GM21360 (cell line): ENCODE measurements around the gene DAAM2.

ENCODE experiments used
- ATAC-seq: cut with Tn5 transposase; IDR thresholded peaks from one replicate; pipeline ENCODE4 v1.9.1; 2021; ENCODE audit warnings: mild to moderate bottlenecking, moderate library complexity; ENCODE audit not compliant: unreplicated experiment

Gene DAAM2

DNA sequence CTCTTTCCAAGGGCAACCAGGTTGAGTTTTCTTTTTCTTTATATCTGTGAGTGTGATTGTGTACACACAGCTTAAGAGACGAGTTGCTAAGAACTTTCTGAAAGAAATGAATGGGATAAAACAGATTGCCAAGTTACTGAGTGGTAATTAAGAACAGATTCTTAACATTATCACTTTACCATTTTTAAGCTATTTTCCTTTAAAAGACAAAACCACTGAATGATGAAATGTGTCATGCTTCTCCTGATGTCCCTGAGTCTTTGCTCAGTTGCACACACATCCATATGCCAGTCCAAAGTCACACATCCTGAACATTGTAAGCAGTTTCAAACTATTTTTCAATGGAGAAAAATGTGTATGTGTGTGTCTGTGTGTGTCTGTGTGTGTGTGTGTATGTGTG lies 5.5 kb upstream of the DAAM2 start:
- ATAC-seq, result no peak

- no peak for ATAC-seq
Observed at GRCh38 chr6:39787322-39787721, 4.9 kb upstream of the DAAM2 start.

DNA sequence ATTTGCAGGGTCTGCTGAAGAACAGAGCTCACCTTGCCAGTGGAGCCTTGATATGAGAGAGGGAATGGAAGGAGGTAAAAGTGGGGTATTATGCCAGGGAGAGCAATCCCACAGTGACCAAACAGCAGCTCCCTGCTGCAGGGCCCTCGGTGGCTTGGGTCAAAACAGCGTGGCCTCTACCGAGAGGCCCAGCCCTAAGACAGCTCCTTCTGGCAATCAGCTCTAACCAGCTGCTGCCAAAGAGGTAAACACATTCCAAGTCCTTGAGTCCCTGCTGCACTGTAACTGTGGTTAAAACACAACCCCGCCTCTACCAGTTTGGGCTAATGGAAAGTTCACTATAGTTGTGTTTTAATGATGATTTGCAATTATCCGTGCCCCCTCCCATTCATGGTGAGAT lies 1.4 kb upstream of the DAAM2 start:
- no peak for ATAC-seq

DNA sequence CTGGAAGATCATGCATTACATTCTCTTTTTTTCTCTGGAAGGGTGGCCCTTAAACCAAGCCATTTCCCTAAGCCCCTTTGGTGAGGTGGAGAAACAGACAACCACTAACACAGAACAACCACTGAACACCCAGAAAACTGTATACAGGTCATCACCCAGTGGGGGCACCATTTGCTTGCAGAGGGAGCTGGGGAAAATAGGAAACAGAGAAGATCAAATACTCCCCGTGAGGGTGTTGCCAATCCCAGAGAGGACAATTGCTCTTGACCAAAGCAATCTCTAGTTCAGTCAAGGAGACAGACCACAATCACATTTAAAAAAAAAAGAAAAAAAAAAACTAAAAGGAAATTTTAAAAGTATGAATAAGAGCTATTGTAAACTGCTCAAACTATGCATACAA lies 865 bp upstream of the DAAM2 start:
- ATAC-seq, result no peak

- ATAC-seq, result no peak
Observed at GRCh38 chr6:39792540-39793450, 619 bp downstream of the DAAM2 start.

- ATAC-seq, result no peak
Observed at GRCh38 chr6:39793516-39793915, 1.3 kb downstream of the DAAM2 start.

GRCh38 chr6:39794231-39794630 lies 2.1 kb downstream of the DAAM2 start:
- no peak for ATAC-seq

GRCh38 chr6:39797751-39798150 lies 5.6 kb downstream of the DAAM2 start:
- no peak for ATAC-seq

GRCh38 chr6:39800034-39801032 lies 8.2 kb downstream of the DAAM2 start:
- ATAC-seq, result no peak

DNA sequence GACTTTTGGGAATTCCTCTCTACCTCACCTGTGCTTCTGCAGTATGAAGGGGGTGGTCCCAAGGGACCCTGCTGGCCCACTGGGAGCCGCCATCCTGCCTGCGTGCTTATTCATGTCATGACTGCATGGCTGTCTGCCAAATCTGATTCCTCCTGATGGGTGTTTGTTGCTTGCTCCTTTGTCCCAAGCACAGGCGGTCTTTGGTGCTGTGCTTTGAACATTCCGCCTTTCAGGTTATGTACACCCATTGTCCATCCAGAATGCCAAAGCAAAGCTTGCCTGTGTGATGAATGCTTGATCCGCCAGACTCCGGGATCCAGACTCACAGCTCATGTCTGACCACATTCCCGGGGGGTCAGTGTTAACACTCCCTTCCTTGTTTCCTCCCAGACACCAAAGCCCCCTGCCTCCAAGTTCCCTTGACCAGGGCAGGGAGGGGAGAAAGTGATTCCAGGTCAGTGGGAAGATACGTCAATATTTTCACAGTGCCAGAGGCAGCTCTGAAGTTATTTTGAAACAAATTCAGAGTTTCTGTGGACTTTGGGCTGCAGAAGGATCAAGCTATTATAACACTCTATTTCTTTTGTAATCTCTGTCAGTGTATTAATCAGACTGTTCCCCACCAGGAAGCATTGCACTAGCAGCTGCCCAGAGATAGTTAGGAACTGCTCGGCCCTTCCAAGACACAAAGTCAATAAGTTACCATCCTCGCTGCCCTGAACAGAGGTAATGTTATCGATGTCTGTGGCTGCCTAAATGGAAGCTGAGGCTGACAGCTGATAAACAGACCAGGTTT lies 9.5 kb downstream of the DAAM2 start:
- no peak for ATAC-seq

- ATAC-seq, result no peak
Observed at GRCh38 chr6:39803872-39804271, 11.7 kb downstream of the DAAM2 start.

GRCh38 chr6:39804466-39805065 lies 12.4 kb downstream of the DAAM2 start:
- ATAC-seq, result no peak

DNA sequence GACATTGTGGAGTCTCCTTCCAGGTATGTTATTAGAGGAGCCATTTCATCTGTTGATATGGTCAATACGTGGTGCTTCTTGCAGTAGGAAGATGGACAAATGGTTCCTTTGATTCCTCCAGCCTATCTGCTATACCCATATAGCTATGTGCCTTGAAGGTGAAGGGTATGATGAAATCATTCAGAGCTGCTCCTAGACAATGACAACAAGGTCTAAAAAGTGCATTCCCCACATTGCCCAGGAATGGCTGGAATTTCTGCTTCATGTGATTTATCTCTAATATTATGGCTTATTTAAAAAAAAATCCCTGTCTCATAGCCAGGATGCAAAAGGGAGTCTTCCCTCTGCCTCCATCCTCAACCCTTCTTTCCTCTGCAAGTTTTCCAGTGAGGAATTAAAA lies 14.1 kb downstream of the DAAM2 start:
- no peak for ATAC-seq

DNA sequence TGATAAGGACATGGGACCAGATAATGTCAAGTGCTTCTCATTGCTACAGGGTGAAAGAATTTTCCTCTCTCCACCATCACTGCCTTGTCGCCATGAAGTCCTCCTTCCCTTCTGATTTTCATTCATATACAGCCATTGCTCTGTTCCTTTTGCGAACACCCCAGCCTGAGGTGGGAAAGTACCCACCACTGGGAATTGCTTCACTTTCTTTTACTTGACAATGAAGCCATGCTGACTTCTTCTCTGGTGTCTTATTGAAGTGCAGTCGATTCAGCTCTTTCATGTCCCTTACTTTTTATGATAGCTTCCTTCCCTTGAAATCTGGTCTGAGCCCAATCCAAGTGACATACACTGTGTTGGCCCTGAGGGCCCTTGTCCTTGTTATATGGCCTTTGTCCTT lies 16.2 kb downstream of the DAAM2 start:
- ATAC-seq, result no peak

- no peak for ATAC-seq
Observed at GRCh38 chr6:39808964-39809363, 16.8 kb downstream of the DAAM2 start.

GRCh38 chr6:39811835-39812345 lies 19.7 kb downstream of the DAAM2 start:
- ATAC-seq, result no peak

DNA sequence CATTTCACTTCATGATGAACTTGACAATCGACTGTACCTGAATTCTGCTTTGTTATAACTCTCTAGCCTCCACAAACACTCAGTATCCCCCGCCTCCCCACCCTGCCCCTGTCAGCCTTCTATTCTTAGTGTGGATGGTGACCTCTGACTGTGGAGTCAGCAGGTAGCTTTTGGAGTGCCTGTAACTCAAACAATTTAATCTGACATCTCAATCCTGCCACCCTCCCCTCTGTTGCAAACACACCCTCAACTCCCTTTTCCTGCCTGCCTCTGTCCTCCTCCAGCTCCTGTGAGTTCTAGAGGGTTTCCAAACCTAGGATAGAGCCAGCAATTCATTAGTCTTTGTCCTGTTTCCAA lies 20.3 kb downstream of the DAAM2 start:
- ATAC-seq, result no peak

DNA sequence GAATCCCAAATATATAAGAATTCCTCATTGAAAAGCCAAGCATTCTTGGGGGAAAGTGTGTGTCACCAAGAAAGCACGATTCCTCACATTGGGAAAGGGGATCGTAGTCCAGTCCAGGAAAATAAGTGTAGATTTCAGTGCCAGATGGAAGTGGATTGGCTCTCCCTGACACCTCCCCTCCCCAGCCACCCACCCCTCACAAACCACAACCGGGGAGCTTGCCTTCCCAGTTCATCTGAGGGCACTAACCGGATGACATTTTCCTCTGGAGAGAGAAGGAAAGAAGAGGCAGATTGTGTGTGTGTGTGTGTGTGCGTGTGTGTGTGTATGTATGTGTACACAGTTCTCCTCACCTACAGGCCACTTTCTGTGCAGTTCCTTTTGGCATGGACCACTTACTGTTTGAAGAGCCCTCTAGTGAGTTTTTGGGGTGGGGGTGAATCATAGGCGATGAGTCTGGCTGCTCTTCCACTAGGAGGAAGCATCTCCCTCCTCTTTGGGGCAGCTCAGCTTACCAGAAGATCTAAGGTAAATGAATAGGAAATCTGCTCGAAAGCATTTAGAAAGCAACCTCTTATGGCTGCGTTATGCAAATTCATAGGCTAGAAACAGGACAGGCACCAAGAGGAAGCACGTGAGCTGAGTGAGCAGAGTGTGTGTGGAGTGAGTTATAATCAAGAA lies 20.8 kb downstream of the DAAM2 start:
- peak; percentile 71 for ATAC-seq

DNA sequence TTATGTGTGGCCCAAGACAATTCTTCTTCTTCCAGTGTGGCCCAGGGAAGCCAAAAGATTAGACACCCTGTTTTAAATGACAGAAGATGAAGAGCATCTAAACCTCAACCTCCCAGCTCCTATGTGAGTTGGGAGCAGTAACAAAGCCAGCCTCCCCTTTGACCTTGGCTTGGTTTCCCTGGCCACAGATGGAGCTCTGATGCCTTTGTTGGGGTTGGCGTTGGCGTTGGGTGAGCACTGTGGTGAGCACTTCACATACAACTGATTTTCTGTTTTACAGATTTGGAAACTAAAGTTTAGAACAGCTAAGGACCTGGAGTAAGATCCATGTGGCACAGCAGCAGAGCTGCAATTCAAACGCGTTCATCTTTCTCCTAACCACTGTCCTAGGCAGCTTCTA lies 22.1 kb downstream of the DAAM2 start:
- no peak for ATAC-seq

GRCh38 chr6:39815356-39815755 lies 23.2 kb downstream of the DAAM2 start:
- no peak for ATAC-seq
